K562 (cell line): ENCODE measurements around the gene EN1. TPM values are rescaled to one million over a fixed set of nuclear protein-coding genes. Genes with fewer than 3 reads are reported as not detected.

Source experiments
- CBFA2T3 ChIP-seq: fragments of 450-650 bp; IDR thresholded peaks from 2 replicates; pipeline ENCODE4 v1.6.1; 2017
- CHD1 ChIP-seq: fragments of 200-600 bp; sonication (generic); IDR thresholded peaks from one replicate; pipeline ENCODE4 v1.6.1; 2012; ENCODE audit warnings: mild to moderate bottlenecking, moderate library complexity, low read length, inconsistent platforms
- L3MBTL2 ChIP-seq: fragments of 450-650 bp; IDR thresholded peaks from 2 replicates; pipeline ENCODE4 v1.6.1; 2016; ENCODE audit warnings: mild to moderate bottlenecking, moderate library complexity
- POLR2AphosphoS5 ChIP-seq: IDR thresholded peaks from 2 replicates; pipeline ENCODE4 v1.6.1; 2011; ENCODE audit warnings: mild to moderate bottlenecking, low read depth, low read length, moderate library complexity; ENCODE audit not compliant: control insufficient read depth, insufficient read depth
- RNF2 ChIP-seq: sonication (generic); IDR thresholded peaks from 2 replicates; pipeline ENCODE4 v1.6.1; 2016
- SMAD3 ChIP-seq: fragments of 450-650 bp; formaldehyde crosslinking; conservative IDR thresholded peaks from 2 replicates; pipeline ENCODE4 v1.4.0; 2020; ENCODE audit warnings: mild to moderate bottlenecking
- SMAD4 ChIP-seq: fragments of 250-450 bp; sonication (Bioruptor Pico); conservative IDR thresholded peaks from 2 replicates; pipeline ENCODE4 v1.8.0; 2021; ENCODE audit warnings: inconsistent platforms, mild to moderate bottlenecking, moderate library complexity
- TEAD4 ChIP-seq, 2 experiments: sonication (generic) in 1 of 2; formaldehyde crosslinking in 1 of 2; IDR thresholded peaks; 2 replicates each; pipeline versions ENCODE4 v1.6.1 to v1.8.0; 2012 to 2022; ENCODE audit warnings: borderline replicate concordance in 1 of 2, inconsistent platforms in 1 of 2, low read length in 1 of 2, mild to moderate bottlenecking in 1 of 2, missing genetic modification reagents in 1 of 2
- TRIM24 ChIP-seq, 2 experiments: fragments of 450-650 bp; IDR thresholded peaks; 2 replicates each; pipeline ENCODE4 v1.6.1; 2016
- ZNF175 ChIP-seq: fragments of 200-800 bp; sonication (Bioruptor generic); IDR thresholded peaks from 2 replicates; pipeline ENCODE4 v1.6.1; 2016; ENCODE audit warnings: low read depth, mild to moderate bottlenecking, missing genetic modification characterization, missing compliant biosample characterization
- ZNF184 ChIP-seq: sonication (generic); formaldehyde crosslinking; IDR thresholded peaks from 2 replicates; pipeline ENCODE4 v1.5.0; 2020; ENCODE audit warnings: missing genetic modification reagents
- ZNF23 ChIP-seq: fragments of 250-450 bp; sonication (Bioruptor Pico); IDR thresholded peaks from 2 replicates; pipeline ENCODE4 v1.4.0; 2020; ENCODE audit warnings: mild to moderate bottlenecking
- ZNF274 ChIP-seq: IDR thresholded peaks from 2 replicates; pipeline ENCODE4 v1.6.1; 2011; ENCODE audit warnings: low read depth, mild to moderate bottlenecking, low read length, moderate library complexity, borderline replicate concordance
- ZNF79 ChIP-seq: fragments of 250-450 bp; sonication (Bioruptor Pico); IDR thresholded peaks from 2 replicates; pipeline ENCODE4 v1.4.0; 2020; ENCODE audit warnings: low read depth, mild to moderate bottlenecking, moderate library complexity
- polyA plus RNA-seq, 8 experiments: library from polyadenylated mRNA; depleted of rRNA in 4 of 8; stranded (reverse) in 5 of 8; unstranded in 3 of 8; fragments of >200 nt; fragmentation: Nextera tagmentation in 2 of 8; fragmentation: Illumina TruSeq in 1 of 8; extraction: Ambion mirVana in 2 of 8; extraction: Trizol in 1 of 8; gene quantifications; 2 replicates each; pipeline versions ENCODE4 v1.2.1 to v1.2.3, GENCODE V29; 2011 to 2014; ENCODE audit warnings: inconsistent platforms in 1 of 8, missing spikeins in 1 of 8
- total RNA-seq, 7 experiments: library from RNA; depleted of rRNA in 6 of 7; stranded (reverse); fragments of >200 nt in 6 of 7; fragmentation: Illumina TruSeq in 2 of 7; extraction: Trizol in 2 of 7; gene quantifications; 2 replicates each; pipeline versions ENCODE4 v1.2.1 to v1.2.3, GENCODE V29; 2011 to 2021; ENCODE audit warnings: low replicate concordance in 1 of 7
- TF ChIP-seq, protein P1 (sequence below): IDR thresholded peaks from 2 replicates; pipeline ENCODE4 v1.6.1; 2016; ENCODE audit warnings: missing genetic modification characterization, missing compliant biosample characterization
- TF ChIP-seq, protein P2 (sequence below), 2 experiments: fragments of 450-650 bp; IDR thresholded peaks; 2 replicates each; pipeline ENCODE4 v1.6.1; 2018; ENCODE audit warnings: mild to moderate bottlenecking in 2 of 2, low read depth in 1 of 2; ENCODE audit not compliant: partially characterized antibody in 2 of 2
- TF ChIP-seq, protein P3 (sequence below): fragments of 450-650 bp; IDR thresholded peaks from 2 replicates; pipeline ENCODE4 v1.6.1; 2017; ENCODE audit warnings: antibody characterized with exemption, mild to moderate bottlenecking

Gene EN1
- total and polyA plus RNA-seq, 9 of the 15 experiments (the other 6 are each of a cell fraction or from before 2014, with no cell fraction given): 0.06 to 2.0 (median 0.51) TPM

DNA sequence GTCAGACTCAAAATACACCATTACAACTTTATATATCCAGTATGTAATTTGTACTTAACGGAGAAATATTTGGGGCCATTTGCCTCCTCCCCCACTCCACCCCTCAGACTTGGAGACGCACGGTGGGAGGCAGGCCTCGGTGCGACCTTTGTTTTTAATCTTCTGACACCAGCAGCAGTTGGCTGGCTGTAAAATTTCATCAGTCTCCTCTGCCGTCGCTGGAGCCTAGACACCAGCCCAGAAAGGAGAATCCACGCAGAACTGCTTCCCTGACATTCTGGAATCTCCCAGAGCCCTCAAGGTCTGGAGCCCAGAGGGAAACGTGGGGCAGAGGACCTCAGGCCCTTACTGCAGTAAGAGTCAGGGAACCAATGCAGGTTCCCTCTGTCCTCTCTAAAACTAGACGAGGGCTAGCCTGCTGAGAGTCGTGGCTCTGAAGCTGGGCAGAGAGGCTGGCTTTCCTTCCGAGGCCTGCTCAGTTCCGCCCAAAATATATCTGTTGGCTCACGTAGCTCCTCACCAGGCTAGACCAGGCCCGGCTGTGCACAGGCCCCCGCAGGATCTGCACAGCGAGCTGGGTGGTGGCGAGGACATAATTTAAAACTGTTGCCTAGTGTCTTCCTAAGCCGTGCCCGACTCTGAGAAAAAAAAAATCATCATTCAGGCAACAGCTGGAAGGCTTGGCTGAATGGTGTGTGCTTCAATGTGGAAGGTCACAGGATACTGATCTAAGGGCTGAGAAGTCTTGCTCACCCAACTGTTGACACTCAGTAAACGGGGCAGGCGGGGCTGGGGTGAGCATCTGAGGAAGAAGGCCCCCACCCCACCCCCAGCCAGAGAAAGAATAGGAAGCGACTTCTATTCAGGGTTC is 40.4 kb downstream of the EN1 start (continued):
- TF ChIP-seq, protein P1, sequence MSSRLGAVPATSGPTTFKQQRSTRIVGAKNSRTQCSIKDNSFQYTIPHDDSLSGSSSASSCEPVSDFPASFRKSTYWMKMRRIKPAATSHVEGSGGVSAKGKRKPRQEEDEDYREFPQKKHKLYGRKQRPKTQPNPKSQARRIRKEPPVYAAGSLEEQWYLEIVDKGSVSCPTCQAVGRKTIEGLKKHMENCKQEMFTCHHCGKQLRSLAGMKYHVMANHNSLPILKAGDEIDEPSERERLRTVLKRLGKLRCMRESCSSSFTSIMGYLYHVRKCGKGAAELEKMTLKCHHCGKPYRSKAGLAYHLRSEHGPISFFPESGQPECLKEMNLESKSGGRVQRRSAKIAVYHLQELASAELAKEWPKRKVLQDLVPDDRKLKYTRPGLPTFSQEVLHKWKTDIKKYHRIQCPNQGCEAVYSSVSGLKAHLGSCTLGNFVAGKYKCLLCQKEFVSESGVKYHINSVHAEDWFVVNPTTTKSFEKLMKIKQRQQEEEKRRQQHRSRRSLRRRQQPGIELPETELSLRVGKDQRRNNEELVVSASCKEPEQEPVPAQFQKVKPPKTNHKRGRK (tag): no peak
- TF ChIP-seq SMAD3 (CRISPR knock-in tag) (no peak), POLR2AphosphoS5 (peak; percentile 12; the same call in 1 of the 2 replicates), ZNF23 (CRISPR knock-in tag) (no peak), ZNF175 (CRISPR knock-in tag) (peak; percentile 38; the same call in 1 of the 2 replicates), TEAD4 (IDR thresholded peaks at IDR 0.05; ENCODE audit: low read length) (0 out of 2 replicates have a peak, but pooled peaks have one; percentile 13), TEAD4 (CRISPR knock-in tag; IDR thresholded peaks at IDR 0.05; ENCODE audit: borderline replicate concordance) (no peak), CHD1 (no peak), ZNF79 (CRISPR knock-in tag) (no peak), TRIM24 (IDR thresholded peaks at IDR 0.05) (no peak), ZNF274 (no peak), RNF2 (no peak), CBFA2T3 (no peak; the same call in 1 of the 2 replicates), L3MBTL2 (peak; percentile 72; the same call in 1 of the 2 replicates), SMAD4 (CRISPR knock-in tag) (peak; percentile 73; the same call in 1 of the 2 replicates), ZNF184 (CRISPR knock-in tag) (no peak)
- TF ChIP-seq, protein P2, sequence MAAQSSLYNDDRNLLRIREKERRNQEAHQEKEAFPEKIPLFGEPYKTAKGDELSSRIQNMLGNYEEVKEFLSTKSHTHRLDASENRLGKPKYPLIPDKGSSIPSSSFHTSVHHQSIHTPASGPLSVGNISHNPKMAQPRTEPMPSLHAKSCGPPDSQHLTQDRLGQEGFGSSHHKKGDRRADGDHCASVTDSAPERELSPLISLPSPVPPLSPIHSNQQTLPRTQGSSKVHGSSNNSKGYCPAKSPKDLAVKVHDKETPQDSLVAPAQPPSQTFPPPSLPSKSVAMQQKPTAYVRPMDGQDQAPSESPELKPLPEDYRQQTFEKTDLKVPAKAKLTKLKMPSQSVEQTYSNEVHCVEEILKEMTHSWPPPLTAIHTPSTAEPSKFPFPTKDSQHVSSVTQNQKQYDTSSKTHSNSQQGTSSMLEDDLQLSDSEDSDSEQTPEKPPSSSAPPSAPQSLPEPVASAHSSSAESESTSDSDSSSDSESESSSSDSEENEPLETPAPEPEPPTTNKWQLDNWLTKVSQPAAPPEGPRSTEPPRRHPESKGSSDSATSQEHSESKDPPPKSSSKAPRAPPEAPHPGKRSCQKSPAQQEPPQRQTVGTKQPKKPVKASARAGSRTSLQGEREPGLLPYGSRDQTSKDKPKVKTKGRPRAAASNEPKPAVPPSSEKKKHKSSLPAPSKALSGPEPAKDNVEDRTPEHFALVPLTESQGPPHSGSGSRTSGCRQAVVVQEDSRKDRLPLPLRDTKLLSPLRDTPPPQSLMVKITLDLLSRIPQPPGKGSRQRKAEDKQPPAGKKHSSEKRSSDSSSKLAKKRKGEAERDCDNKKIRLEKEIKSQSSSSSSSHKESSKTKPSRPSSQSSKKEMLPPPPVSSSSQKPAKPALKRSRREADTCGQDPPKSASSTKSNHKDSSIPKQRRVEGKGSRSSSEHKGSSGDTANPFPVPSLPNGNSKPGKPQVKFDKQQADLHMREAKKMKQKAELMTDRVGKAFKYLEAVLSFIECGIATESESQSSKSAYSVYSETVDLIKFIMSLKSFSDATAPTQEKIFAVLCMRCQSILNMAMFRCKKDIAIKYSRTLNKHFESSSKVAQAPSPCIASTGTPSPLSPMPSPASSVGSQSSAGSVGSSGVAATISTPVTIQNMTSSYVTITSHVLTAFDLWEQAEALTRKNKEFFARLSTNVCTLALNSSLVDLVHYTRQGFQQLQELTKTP (IDR thresholded peaks at IDR 0.05; ENCODE audit: low read depth in 1 of 2, partially characterized antibody in 2 of 2): no peak
- TF ChIP-seq, protein P3, sequence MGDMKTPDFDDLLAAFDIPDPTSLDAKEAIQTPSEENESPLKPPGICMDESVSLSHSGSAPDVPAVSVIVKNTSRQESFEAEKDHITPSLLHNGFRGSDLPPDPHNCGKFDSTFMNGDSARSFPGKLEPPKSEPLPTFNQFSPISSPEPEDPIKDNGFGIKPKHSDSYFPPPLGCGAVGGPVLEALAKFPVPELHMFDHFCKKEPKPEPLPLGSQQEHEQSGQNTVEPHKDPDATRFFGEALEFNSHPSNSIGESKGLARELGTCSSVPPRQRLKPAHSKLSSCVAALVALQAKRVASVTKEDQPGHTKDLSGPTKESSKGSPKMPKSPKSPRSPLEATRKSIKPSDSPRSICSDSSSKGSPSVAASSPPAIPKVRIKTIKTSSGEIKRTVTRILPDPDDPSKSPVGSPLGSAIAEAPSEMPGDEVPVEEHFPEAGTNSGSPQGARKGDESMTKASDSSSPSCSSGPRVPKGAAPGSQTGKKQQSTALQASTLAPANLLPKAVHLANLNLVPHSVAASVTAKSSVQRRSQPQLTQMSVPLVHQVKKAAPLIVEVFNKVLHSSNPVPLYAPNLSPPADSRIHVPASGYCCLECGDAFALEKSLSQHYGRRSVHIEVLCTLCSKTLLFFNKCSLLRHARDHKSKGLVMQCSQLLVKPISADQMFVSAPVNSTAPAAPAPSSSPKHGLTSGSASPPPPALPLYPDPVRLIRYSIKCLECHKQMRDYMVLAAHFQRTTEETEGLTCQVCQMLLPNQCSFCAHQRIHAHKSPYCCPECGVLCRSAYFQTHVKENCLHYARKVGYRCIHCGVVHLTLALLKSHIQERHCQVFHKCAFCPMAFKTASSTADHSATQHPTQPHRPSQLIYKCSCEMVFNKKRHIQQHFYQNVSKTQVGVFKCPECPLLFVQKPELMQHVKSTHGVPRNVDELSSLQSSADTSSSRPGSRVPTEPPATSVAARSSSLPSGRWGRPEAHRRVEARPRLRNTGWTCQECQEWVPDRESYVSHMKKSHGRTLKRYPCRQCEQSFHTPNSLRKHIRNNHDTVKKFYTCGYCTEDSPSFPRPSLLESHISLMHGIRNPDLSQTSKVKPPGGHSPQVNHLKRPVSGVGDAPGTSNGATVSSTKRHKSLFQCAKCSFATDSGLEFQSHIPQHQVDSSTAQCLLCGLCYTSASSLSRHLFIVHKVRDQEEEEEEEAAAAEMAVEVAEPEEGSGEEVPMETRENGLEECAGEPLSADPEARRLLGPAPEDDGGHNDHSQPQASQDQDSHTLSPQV: peak; percentile 78
